HG03460 (cell line): ENCODE data around the gene PLCL2.
"Not testable (repeated sequence)": the region's sequence is repeated elsewhere in the genome, so short reads cannot be mapped to it uniquely, and the experiment has no call there.

Experiments used
- ATAC-seq: cut with Tn5 transposase; IDR thresholded peaks from one replicate; pipeline ENCODE4 v1.9.1; 2021; ENCODE audit not compliant: unreplicated experiment

Gene PLCL2

GRCh38 chr3:16957852-16958251 lies 73.1 kb downstream of the PLCL2 start:
- not testable (repeated sequence) for ATAC-seq

DNA sequence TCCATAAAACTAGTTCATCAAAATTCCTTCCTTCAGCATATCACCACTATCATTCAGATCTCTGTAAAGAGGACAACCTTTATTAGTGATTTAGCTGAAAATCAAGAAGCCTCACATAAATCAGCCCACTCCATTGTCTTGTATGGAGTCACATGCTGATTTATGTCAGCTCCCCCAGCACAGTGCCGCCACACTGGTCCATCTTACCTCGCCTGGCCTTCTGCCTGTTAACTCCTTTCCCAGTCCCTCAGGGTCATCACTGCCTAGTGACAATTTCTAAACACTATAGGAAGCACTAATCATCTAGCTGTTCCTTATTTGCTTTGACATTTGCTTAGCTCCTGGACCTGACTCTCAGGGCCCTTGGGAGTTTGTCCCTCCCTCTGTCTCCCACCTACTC lies 75.4 kb downstream of the PLCL2 start:
- no peak for ATAC-seq

DNA sequence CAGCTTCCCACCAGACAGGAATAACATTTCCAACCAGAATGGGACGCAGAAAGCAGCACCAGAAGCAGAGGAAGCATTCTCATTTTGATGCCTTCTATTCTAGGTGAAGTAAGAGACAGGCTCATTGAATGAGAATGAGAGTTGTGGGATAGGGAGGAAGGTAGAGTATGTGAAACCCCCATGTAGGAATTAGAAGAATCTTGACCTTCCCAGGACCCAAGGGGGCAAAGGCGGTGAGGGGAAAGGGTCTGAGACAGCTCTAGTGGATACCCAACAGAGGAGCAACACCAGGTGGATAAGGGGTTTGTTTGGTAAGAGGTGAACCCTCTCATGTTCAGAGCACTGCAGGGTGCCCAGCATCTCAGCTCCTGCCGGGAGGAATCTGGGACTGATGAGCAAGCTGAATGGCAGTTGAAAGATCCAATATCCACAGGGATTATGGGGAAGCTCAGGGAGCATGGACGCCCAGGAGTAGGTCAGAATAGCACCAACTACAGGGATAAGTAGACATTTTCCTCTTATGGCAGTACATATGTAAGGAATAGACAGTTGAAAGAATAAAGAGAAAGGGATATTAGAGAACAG lies 77.0 kb downstream of the PLCL2 start:
- ATAC-seq, result no peak

GRCh38 chr3:16975083-16975482 lies 90.3 kb downstream of the PLCL2 start:
- no peak for ATAC-seq

GRCh38 chr3:16978234-16978920 lies 93.6 kb downstream of the PLCL2 start:
- ATAC-seq, result no peak

DNA sequence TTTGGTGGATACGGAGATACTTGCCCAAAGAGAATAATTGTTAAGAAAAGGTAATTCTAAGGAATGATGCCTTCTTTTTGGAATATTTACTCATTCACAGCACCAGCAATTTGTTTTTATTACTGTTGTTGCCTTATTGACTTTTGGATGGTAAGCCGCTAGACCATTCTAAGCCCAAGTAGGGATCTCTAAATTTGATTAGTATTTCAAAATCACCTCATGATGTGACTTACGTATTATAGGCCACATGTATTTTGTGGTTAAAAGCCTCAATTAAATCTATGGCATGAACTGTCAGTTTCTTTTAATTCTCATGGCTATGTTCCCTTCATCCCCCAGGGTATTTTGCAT lies 94.1 kb downstream of the PLCL2 start:
- ATAC-seq, result no peak

DNA sequence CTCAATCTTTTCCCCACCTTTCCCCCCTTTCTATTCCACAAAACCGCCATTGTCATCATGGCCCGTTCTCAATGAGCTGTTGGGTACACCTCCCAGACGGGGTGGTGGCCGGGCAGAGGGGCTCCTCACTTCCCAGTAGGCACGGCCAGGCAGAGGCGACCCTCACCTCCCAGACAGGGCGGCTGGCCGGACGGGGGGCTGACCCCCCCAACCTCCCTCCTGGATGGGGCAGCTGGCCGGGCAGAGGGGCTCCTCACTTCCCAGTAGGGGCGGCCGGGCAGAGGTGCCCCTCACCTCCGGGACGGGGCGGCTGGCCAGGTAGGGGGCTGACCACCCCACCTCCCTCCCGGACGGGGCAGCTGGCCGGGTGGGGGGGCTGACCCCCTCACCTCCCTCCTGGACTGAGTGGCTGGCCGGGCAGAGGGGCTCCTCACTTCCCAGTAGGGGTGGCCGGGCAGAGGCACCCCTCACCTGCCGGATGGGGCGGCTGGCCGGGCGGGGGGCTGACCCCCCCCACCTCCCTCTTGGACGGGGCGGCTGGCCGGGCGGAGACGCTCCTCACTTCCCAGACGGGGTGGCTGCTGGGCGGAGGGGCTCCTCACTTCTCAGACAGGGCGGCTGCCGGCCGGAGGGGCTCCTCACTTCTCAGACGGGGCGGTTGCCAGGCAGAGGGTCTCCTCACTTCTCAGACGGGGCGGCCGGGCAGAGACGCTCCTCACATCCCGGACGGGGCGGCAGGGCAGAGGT lies 95.2 kb downstream of the PLCL2 start:
- ATAC-seq, result not testable (repeated sequence)

DNA sequence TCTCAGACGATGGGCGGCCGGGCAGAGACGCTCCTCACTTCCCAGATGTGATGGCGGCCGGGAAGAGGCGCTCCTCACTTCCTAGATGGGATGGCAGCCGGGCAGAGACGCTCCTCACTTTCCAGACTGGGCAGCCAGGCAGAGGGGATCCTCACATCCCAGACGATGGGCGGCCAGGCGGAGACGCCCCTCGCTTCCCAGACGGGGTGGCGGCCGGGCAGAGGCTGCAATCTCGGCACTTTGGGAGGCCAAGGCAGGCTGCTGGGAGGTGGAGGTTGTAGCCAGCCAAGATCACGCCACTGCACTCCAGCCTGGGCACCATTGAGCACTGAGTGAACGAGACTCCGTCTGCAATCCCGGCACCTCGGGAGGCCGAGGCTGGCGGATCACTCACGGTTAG lies 95.8 kb downstream of the PLCL2 start:
- ATAC-seq, result not testable (repeated sequence)

- no peak for ATAC-seq
Measured at GRCh38 chr3:16982460-16982859, 97.7 kb downstream of the PLCL2 start.

DNA sequence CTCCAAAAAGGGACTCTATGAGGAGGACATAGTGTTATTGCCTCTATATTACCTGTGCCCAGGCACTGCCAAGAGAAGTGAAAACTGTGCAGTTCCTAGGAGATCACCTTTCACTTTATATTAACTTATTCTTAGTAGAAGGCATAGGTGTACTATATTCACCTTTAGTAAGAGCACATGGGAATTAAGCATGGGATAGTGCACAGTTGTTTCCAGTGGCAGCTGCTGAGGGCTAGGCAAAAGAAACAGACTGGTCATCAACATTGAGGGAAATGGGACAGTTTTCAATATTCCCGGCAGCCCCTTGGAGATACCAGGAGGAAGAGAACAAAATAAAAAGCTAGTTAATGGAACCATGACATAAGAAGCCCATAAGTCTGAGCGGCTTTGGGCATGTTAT lies 100.9 kb downstream of the PLCL2 start:
- ATAC-seq, result no peak

GRCh38 chr3:16987141-16987540 lies 102.4 kb downstream of the PLCL2 start:
- ATAC-seq, result no peak

GRCh38 chr3:16990163-16990562 lies 105.4 kb downstream of the PLCL2 start:
- ATAC-seq, result no peak

DNA sequence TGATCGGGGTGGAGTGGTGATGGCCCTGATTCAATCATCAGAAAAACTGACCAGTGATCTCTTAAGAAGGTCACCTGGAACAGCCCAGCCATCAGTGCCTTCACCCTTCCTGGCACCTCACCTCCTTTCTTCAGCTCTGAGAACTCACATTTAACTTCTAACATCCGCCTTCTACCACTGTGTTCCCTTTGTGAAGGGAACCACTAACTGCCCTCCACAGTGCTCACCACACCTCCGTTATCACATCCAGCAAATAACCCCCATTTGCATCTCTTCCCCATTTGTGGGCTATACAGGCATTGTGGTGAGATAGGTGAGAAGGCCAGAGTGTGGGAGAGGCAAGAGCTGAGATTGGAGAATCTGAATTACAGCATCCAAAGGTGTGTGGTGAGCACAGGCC lies 107.4 kb downstream of the PLCL2 start:
- no peak for ATAC-seq

GRCh38 chr3:16993227-16993626 lies 108.5 kb downstream of the PLCL2 start:
- no peak for ATAC-seq

GRCh38 chr3:16994854-16995525 lies 110.2 kb downstream of the PLCL2 start:
- no peak for ATAC-seq

GRCh38 chr3:16995601-16996000 lies 110.8 kb downstream of the PLCL2 start:
- ATAC-seq, result no peak

DNA sequence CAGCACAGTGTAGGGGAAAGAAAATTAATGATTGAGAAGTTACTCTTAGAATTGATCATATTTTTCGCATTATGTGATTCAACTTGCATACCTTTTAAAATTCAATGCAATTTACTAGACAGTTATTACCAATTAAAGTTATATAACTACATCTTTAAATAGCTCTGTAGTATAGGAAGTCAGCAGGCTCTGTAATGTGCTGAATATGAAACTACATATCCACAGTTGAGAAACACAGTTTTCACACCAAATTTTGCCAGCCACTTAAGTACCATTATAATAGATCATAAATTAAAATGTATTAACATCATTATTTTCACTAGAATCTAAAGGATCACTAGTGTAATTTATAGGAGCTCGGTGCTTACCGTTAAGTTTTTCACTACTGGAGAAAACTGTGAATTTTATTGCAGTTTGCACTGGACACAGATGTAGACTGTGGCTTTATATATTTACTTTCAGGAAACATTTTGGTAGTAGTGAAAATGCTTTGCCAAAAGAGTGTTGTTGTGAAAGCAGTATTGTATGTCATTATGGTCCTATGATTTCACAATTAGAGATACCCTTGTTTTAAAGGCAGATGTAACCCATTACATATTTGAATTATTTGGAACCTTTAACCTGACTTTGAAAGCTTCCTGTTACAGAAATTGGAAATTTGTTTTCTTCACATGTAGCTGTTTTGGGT lies 113.6 kb downstream of the PLCL2 start:
- ATAC-seq, result no peak

DNA sequence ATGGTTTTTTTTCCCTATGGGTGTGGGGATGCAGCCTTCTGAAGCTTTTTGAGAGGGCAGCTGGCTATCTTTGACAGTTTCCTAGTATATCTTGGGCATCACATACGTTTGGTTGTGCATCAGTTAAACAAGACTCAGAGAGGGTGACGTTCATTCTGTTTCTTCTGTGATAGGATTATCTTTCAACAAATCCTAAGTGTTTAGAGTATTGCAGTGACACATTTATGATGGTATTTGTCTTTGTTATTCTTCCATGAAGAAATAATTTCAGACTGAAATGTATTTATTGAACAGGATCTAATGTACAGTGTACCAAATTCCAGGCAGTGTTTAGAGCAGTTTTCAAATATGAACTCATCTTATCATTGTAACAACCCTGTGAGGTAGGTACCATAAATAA lies 114.4 kb downstream of the PLCL2 start:
- no peak for ATAC-seq

GRCh38 chr3:16999871-17000270 lies 115.1 kb downstream of the PLCL2 start:
- no peak for ATAC-seq

DNA sequence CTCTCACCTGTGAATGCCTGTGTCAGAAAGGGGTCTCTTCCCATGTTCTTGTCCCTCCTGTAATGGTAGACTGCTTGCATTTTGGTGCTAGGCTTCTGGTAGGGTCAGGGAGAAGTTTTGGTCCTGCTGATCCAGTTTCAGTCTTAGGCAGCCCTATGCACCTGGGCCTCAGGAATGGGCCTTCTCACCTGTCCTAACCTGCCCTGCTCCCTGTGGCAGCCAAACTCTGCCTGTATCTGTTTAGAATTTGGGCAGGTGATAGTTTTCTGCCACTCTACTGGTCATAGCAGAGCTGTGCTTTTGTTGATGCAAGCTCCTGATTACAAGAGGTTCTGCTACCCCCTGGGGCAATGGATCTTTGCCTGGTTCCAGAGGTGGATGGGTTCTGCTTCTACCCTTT lies 118.7 kb downstream of the PLCL2 start:
- ATAC-seq, result no peak

DNA sequence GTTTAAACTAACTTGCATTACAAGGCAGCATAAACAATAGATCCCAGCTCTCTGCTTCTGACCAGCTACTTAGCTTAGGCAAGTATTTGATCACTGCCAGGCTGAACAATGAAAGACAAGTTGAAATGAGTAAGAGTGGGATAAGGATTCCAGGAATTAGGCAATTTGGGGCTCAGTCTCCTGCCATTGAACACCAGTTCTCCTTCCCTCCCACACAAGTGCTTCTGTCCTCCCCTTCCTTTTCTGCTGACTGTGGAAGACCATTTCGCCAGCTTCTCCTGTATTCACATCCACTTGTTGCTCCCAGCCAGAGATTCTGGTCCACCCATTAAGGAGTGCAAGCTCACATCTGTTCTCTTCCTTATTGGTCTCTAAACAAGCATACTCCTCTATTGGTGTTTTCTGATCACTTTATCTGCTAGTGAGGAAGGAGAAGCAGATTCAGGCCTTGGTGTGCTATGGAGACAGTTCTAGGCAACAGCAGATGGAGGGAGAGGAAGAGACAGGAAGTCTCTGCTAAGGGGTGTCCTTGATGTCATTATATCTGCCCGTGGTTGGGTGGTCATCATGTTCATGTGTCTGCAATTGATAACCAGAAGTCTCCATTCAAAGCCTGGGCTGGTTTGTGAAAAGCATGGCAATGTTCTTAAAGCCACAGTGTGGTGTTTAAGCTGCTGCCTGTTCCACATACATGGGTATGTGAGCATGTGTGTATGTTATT lies 121.5 kb downstream of the PLCL2 start:
- ATAC-seq, result no peak
